SU-DHL-6 (cell line): ENCODE results near the gene SLC4A1.

Experiments used
- H2AFZ ChIP-seq: fragments of 200-600 bp; sonication (generic); 2 replicates; pipeline ENCODE4 v1.6.1; 2014; ENCODE audit warnings: low read depth, mild to moderate bottlenecking, moderate library complexity, mixed read lengths, antibody characterized with exemption, low read length; ENCODE audit not compliant: severe bottlenecking
- H3F3A ChIP-seq: fragments of 200-600 bp; shearing (Covaris generic); 2 replicates; pipeline ENCODE4 v1.6.0; 2016; ENCODE audit warnings: antibody characterized with exemption, mild to moderate bottlenecking; ENCODE audit not compliant: insufficient read depth
- H3K27ac ChIP-seq: fragments of 200-600 bp; sonication (generic); 2 replicates; pipeline ENCODE4 v1.5.1; 2016; ENCODE audit warnings: low read depth, mild to moderate bottlenecking, low read length, moderate library complexity, mixed read lengths
- H3K27me3 ChIP-seq: fragments of 200-600 bp; sonication (generic), shearing (Covaris generic); 2 replicates; pipeline ENCODE4 v1.6.0; 2014; ENCODE audit warnings: mild to moderate bottlenecking, low read length
- H3K36me3 ChIP-seq: fragments of 200-600 bp; sonication (generic); 2 replicates; pipeline ENCODE4 v1.6.1; 2014; ENCODE audit warnings: mild to moderate bottlenecking, low read length, mixed read lengths
- H3K4me2 ChIP-seq: fragments of 300-600, 200-600 bp; shearing (Covaris generic), sonication (generic); 2 replicates; pipeline ENCODE4 v1.6.0; 2014; ENCODE audit warnings: low read length, low read depth, mild to moderate bottlenecking; ENCODE audit not compliant: poor library complexity, severe bottlenecking
- H3K4me3 ChIP-seq: fragments of 200-600 bp; sonication (generic); 2 replicates; pipeline ENCODE4 v1.5.1; 2014; ENCODE audit warnings: antibody characterized with exemption, low read length, mild to moderate bottlenecking, mixed read lengths; ENCODE audit not compliant: insufficient read depth, poor library complexity, severe bottlenecking
- H3K79me2 ChIP-seq: fragments of 200-600 bp; sonication (generic); 2 replicates; pipeline ENCODE4 v1.6.1; 2014; ENCODE audit warnings: mild to moderate bottlenecking, low read length, moderate library complexity; ENCODE audit not compliant: insufficient read depth
- H3K9ac ChIP-seq: fragments of 200-600 bp; sonication (generic); 2 replicates; pipeline ENCODE4 v1.7.0; 2014; ENCODE audit warnings: mild to moderate bottlenecking, low read length
- H3K9me2 ChIP-seq: fragments of 200-600 bp; sonication (generic); replicated peaks from 2 replicates; pipeline ENCODE4 v1.6.1; 2014; ENCODE audit warnings: low read length; ENCODE audit not compliant: insufficient read depth
- H3K9me3 ChIP-seq: fragments of 200-600 bp; sonication (generic); 2 replicates; pipeline ENCODE4 v1.6.1; 2014; ENCODE audit warnings: low read length, mixed read lengths; ENCODE audit not compliant: insufficient read depth
- H4K20me1 ChIP-seq: fragments of 200-600 bp; sonication (generic); 2 replicates; pipeline ENCODE4 v1.6.1; 2014; ENCODE audit warnings: low read depth, mild to moderate bottlenecking, antibody characterized with exemption, low read length, moderate library complexity, mixed read lengths
- CTCF ChIP-seq: fragments of 200-600 bp; sonication (generic); IDR thresholded peaks from one replicate; pipeline ENCODE4 v1.5.1; 2017; ENCODE audit warnings: antibody characterized with exemption, mild to moderate bottlenecking, low read length, moderate library complexity; ENCODE audit not compliant: insufficient read depth, poor library complexity, severe bottlenecking
- EZH2phosphoT487 ChIP-seq: fragments of 200-600 bp; sonication (generic), shearing (Covaris generic); conservative IDR thresholded peaks from 2 replicates; pipeline ENCODE4 v1.6.1; 2018; ENCODE audit warnings: mild to moderate bottlenecking, antibody characterized with exemption, low read length, moderate library complexity, mixed read lengths

SLC4A1 gene

GRCh38 chr17:44257815-44258760 lies 9.8 kb downstream of the SLC4A1 start:
- Histone ChIP-seq H3K4me2 (no peak overlapping the region), H4K20me1 (no peaks in the 10 kb centered on the region), H3F3A (no peaks in the 10 kb centered on the region), H2AFZ (no peak overlapping the region), H3K9ac (no peak overlapping the region), H3K27ac (no peak overlapping the region), H3K9me2 (no peaks in the 10 kb centered on the region), H3K27me3 (no peaks in the 10 kb centered on the region), H3K4me3 (no peak overlapping the region), H3K36me3 (no peaks in the 10 kb centered on the region), H3K79me2 (no peaks in the 10 kb centered on the region), H3K9me3 (no peaks in the 10 kb centered on the region)
- no peak for TF ChIP-seq EZH2phosphoT487
- no peak for TF ChIP-seq CTCF

GRCh38 chr17:44256671-44257070 lies 11.3 kb downstream of the SLC4A1 start:
- Histone ChIP-seq H3K4me2 (no peak overlapping the region), H3K9me3 (no peaks in the 10 kb centered on the region), H4K20me1 (no peaks in the 10 kb centered on the region), H3K9me2 (no peaks in the 10 kb centered on the region), H3K79me2 (no peaks in the 10 kb centered on the region), H3F3A (no peaks in the 10 kb centered on the region), H3K36me3 (no peaks in the 10 kb centered on the region), H3K27me3 (no peaks in the 10 kb centered on the region), H3K9ac (no peak overlapping the region), H3K27ac (no peak overlapping the region), H2AFZ (no peak overlapping the region), H3K4me3 (no peak overlapping the region)
- no peak for TF ChIP-seq EZH2phosphoT487
- no peak for TF ChIP-seq CTCF

- Histone ChIP-seq H3K9ac (no peak overlapping the region), H3F3A (no peaks in the 10 kb centered on the region), H3K9me2 (no peaks in the 10 kb centered on the region), H3K36me3 (no peaks in the 10 kb centered on the region), H3K27me3 (no peaks in the 10 kb centered on the region), H4K20me1 (no peaks in the 10 kb centered on the region), H2AFZ (no peak overlapping the region), H3K79me2 (no peaks in the 10 kb centered on the region), H3K27ac (no peak overlapping the region), H3K4me2 (no peak overlapping the region), H3K9me3 (no peaks in the 10 kb centered on the region), H3K4me3 (no peak overlapping the region)
- TF ChIP-seq CTCF, result no peak
- TF ChIP-seq EZH2phosphoT487, result no peak
These were observed 12.0 kb downstream of the SLC4A1 start for GRCh38 chr17:44255915-44256314.
